Right cardiac atrium (tissue), 5 donors: ENCODE measurements around the gene PRTFDC1. TPM values are rescaled to one million over a fixed set of nuclear protein-coding genes. Genes with fewer than 3 reads are reported as not detected.

Source experiments
- ATAC-seq, 2 donors: fragments of 200-7000 bp; cut with Tn5 transposase; one replicate each; pipeline versions ENCODE4 v1.8.0 to v1.9.1; 2020; ENCODE audit warnings: moderate library complexity in 2 of 2, mild to moderate bottlenecking in 1 of 2
- DNase-seq, 3 donors: peaks; one replicate each; pipeline ENCODE4 v3.0.0-alpha.2; 2020
- H3K27ac ChIP-seq: one replicate; pipeline ENCODE4 v1.5.1; 2013; ENCODE audit warnings: mild to moderate bottlenecking, low read length, control low read depth, moderate library complexity
- H3K27me3 ChIP-seq: one replicate; pipeline ENCODE4 v1.6.1; 2013; ENCODE audit not compliant: control insufficient read depth, insufficient read depth
- H3K4me1 ChIP-seq: one replicate; pipeline ENCODE4 v1.6.1; 2013; ENCODE audit warnings: low read length; ENCODE audit not compliant: control insufficient read depth, insufficient read depth
- H3K4me3 ChIP-seq: one replicate; pipeline ENCODE4 v1.5.1; 2013; ENCODE audit warnings: low read length, control low read depth
- H3K9me3 ChIP-seq: one replicate; pipeline ENCODE4 v1.6.1; 2013; ENCODE audit warnings: low read length; ENCODE audit not compliant: control insufficient read depth
- whole genome bisulfite sequencing: extraction: QIAGEN DNeasy Blood & Tissue Kit; methylation state at CpG from one replicate; pipeline ENCODE4 v1.1.7; 2013; 5-methylcytosine and 5-hydroxymethylcytosine counted together
- intact Hi-C, 4 donors: fragments of 100-400 bp; cut with DNase I; formaldehyde crosslinking; loops; one replicate each; pipeline versions ENCODE4 v1.11.0 to v1.14.0; 2022 to 2023
- polyA plus RNA-seq: library from polyadenylated mRNA; stranded (reverse); fragments of 200-250 nt; gene quantifications from one replicate; pipeline ENCODE4 v1.2.3, GENCODE V29; 2013
- total RNA-seq, 4 donors: library from RNA; stranded (reverse); fragmentation: NEBNext Ultra II Directional; extraction: Animal tissue kit (Norgen Biotek cat#: 25700); gene quantifications; one replicate each; pipeline ENCODE4 v1.2.1, GENCODE V29; 2021
- donor health status: healthy with polysubstance abuse.
- donor health status: DM: no; HTN: yes; CAD: no.
- donor health status: DM: no; HTN: no; CAD: no.
- donor health status: DM: no; HTN: yes; CAD: no; lungs with severe emphysema.
- donor health status: DM: yes; HTN: yes; CAD: no.

Gene PRTFDC1
- total and polyA plus RNA-seq, 5 donors, result 7.6 to 11.2 (median 10.4) TPM

DNA sequence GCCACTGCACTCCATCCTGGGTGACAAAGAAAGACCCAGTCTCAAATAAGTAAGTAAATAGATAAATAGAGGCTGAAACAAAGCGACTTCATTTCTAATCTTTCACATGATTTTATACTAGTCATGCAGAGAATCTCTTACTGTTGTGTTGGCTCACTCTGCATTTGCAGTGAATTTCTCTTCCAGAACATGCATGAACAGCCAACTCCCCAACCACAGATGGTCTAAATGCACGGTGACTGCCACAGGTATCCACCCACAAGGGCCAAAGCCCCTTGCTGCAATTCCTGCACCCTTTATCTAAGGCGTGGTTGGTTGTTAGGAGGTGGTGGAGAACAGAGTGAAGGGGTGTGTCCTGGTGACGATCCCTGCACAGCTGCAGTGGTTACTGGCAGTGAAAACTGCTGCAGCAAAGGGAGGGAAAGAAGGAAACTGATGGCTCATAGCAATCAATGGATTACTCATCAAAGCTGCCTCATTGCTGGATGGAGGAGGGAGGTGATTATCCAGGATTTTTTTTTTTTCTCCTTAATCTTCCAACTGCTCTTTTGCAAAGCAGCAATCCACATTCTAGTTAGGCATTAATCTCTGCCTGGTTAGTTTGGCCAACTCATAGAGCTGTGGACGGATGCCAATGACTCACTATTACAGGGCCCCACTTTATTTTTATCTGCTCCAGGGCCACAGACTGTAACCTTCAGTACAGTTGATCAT is 50.6 kb downstream of the PRTFDC1 start:
- Histone ChIP-seq H3K4me3 (no peak overlapping the region), H3K27me3 (no peaks in the 10 kb centered on the region), H3K9me3 (no peaks in the 10 kb centered on the region), H3K4me1 (peaks cover 6% of the 10 kb centered on the region), H3K27ac (no peak overlapping the region)
- DNase-seq (peak; percentile 50 to 68 (median 53)), ATAC-seq (peak; percentile 80 to 87)
- WGBS, result 38% methylated on average over 5 of the region's 5 CpGs
- intact Hi-C loops, result no loop called here

DNA sequence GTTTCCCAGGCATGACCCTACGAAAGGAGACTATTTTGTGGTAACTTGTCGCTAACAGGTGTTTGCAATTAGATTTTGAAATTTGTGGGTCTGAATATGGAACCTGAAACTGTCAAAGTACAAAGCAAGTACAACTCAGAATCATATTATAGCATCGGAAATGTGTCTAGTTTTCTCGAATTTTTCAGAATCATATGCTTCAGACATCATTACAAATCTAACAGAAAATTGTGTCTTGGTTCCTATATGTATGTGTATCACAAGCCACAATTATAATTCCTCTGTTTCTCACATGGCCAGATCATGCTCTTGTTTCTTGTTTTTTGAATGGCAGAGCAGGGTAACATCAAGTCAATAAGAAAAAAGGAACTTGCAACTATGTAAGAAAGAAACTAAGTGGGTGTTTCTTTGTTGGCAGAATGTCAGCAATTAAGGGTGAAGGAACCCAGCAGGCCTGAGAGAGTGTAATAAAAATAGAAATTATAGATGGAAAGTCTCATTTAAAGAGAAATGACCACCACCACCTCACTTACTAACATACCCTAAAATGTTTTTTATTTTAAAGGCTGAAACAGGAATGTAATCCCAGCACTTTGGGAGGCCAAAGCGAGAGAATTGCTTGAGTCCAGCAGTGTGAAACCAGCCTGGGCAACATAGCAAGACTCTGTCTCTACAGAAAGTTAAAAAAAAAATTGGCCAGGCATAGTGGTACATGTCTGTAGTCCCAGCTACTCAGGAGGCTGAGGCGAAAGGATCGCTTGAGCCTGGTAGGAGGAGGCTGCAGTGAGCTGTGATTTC is 51.3 kb downstream of the PRTFDC1 start:
- ATAC-seq, result peak in 1 of 2 donors; percentile 60
- Histone ChIP-seq H3K4me1 (peaks cover 6% of the 10 kb centered on the region), H3K9me3 (no peaks in the 10 kb centered on the region), H3K27ac (peak overlapping the region; percentile 17), H3K4me3 (no peak overlapping the region), H3K27me3 (no peaks in the 10 kb centered on the region)
- intact Hi-C loops, result no loop called here
- 81% methylated on average over 7 of the region's 7 CpGs for WGBS
- no peak for DNase-seq

- peaks cover 6% of the 10 kb centered on the region for H3K4me1 ChIP-seq
- DNase-seq, result no peak
- H3K4me3 ChIP-seq, result no peak overlapping the region
- ATAC-seq, result no peak
- no peak overlapping the region for H3K27ac ChIP-seq
- H3K27me3 ChIP-seq, result no peaks in the 10 kb centered on the region
- WGBS, result 87% methylated on average over 2 of the region's 2 CpGs
- H3K9me3 ChIP-seq, result no peaks in the 10 kb centered on the region
- intact Hi-C loops, result no loop called here
These were observed 52.8 kb downstream of the PRTFDC1 start for GRCh38 chr10:24899571-24899970.

DNA sequence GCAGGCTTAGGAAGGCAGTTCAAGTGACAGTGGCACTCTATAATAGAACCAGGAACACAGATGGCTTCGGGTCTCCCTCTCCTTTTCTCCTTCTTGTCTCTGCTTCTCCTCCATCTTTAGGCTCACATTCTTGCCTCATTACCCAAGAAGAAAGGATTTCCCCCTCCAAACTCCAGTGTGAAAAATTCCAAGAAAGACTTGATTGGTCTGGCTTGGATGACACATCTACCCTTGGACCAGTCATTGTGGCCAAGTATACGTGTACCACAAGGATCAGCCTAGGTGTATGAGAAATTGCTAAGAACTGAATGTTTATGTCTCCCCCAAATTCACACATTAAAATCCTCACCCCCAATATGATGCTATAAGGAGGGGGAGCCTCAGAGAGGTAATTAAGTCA is 53.9 kb downstream of the PRTFDC1 start:
- no peak for ATAC-seq
- 91% methylated on average over 2 of the region's 2 CpGs for WGBS

DNA sequence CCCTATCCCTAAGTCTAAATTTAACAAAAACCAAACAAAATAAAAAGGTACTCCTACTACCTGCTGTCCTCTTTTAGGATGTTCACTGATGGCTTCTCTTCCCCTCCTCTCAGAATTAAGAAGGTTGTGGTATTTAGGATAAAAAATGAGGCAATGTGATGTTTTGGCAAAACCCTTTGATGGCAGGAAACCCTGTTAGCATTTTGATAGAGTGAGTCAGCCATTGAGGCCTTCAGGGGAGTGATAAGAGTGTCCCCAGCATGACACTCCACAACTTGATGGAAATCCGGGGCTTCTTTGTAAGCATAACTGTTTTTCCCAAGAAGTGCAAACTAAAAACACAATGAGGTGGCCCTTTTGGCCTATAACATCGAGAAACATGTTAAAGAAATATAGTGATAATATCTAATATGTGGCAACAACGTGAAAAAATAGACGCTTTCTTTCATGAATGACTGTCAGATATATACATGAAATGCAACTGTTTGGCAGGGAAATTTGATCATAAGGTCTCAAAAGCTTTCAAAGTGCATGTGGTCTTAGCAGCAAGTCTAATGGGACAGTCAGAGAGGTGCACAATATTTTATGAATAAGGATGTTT is 55.0 kb downstream of the PRTFDC1 start:
- H3K4me1 ChIP-seq, result peaks cover 6% of the 10 kb centered on the region
- ATAC-seq (peak in 1 of 2 donors; percentile 68), DNase-seq (no peak)
- intact Hi-C loops, result no loop called here
- H3K4me3 ChIP-seq, result no peak overlapping the region
- H3K27me3 ChIP-seq, result no peaks in the 10 kb centered on the region
- no peaks in the 10 kb centered on the region for H3K9me3 ChIP-seq
- no peak overlapping the region for H3K27ac ChIP-seq
- WGBS, result 46% methylated on average over 4 of the region's 4 CpGs

More for the DNA sequence above, 53.9 kb downstream of the PRTFDC1 start:
- Histone ChIP-seq H3K4me1 (peaks cover 6% of the 10 kb centered on the region), H3K27ac (no peak overlapping the region), H3K4me3 (no peak overlapping the region), H3K9me3 (no peaks in the 10 kb centered on the region), H3K27me3 (no peaks in the 10 kb centered on the region)
- DNase-seq, result no peak
- intact Hi-C loops, result no loop called here

DNA sequence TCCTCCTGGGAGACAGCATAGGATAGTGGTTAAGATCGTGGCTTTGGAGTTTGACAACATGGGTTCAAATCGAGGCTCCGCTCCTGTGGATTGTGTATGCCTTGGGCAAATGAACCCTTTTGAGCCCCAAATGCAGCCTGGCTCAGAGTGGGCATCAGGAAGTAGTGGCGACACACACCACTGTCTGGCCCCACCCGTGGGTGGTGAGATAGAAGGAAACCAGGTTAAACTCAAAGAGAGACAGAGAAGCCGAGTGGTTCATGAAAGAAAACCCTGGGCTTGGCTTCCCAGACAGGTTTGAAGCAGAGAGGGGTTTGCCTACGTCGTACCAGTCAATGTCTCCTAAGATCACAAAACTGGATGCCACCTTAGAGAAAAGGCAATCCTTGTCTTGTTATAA is 57.7 kb downstream of the PRTFDC1 start:
- ATAC-seq, result no peak
- H3K27me3 ChIP-seq, result no peaks in the 10 kb centered on the region
- no peaks in the 10 kb centered on the region for H3K4me1 ChIP-seq
- DNase-seq, result no peak
- no peaks in the 10 kb centered on the region for H3K9me3 ChIP-seq
- H3K27ac ChIP-seq, result no peak overlapping the region
- 89% methylated on average over 8 of the region's 8 CpGs for WGBS
- intact Hi-C loops, result no loop called here
- H3K4me3 ChIP-seq, result no peak overlapping the region

DNA sequence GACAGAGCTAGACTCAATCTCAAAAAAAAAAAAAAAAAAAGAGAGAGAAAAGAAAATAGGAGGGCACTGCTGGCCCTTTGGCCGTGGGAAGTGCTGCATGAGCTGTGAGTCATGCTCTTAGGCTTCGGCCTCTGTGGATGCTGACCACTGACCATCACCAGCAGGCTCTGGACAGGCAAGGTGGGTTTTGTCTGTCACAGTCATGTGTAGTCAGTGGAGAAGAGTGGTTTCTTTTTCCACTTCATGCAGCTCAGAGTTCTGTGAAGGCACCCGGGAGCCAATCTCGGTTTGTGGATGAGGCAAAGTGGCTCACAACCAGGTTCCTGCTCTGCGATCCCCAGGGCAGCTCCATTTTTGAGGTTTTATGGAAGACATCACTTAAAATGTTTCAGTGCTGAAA is 58.1 kb downstream of the PRTFDC1 start:
- H3K9me3 ChIP-seq, result no peaks in the 10 kb centered on the region
- intact Hi-C loops, result no loop called here
- H3K27me3 ChIP-seq, result no peaks in the 10 kb centered on the region
- H3K4me3 ChIP-seq, result no peak overlapping the region
- 85% methylated on average over 5 of the region's 5 CpGs for WGBS
- peak in 1 of 3 donors; percentile 59 for DNase-seq
- H3K4me1 ChIP-seq, result no peaks in the 10 kb centered on the region
- peak; percentile 52 to 60 for ATAC-seq
- H3K27ac ChIP-seq, result no peak overlapping the region

- 98% methylated on average over 2 of the region's 2 CpGs for WGBS
- H3K4me1 ChIP-seq, result no peaks in the 10 kb centered on the region
- no peaks in the 10 kb centered on the region for H3K27me3 ChIP-seq
- ATAC-seq (no peak), DNase-seq (no peak)
- H3K27ac ChIP-seq, result no peak overlapping the region
- intact Hi-C loops, result no loop called here
- H3K4me3 ChIP-seq, result no peak overlapping the region
- no peaks in the 10 kb centered on the region for H3K9me3 ChIP-seq
These were observed 59.3 kb downstream of the PRTFDC1 start for GRCh38 chr10:24893127-24893526.

DNA sequence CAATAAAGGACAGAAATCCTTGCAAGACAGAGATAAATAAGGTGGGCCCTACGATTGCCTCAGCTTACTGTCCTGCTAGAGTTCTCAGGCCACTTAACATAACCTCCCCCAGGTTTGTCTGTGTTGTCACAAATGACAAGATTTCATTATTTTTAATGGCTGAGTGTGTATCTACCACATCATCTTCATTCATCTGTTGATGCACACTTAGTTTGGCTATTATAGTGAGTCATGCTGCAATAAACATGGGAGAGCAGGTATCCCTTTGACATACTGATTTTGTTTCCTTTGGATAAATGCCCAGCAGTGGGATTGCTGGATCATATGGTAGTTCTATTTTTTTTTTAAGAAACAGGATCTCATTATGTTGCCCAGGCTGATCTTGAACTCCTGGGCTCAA is 60.6 kb downstream of the PRTFDC1 start:
- no peaks in the 10 kb centered on the region for H3K9me3 ChIP-seq
- no peak for DNase-seq
- WGBS, result 95% methylated on average over 1 of the region's 1 CpG
- no peaks in the 10 kb centered on the region for H3K27me3 ChIP-seq
- intact Hi-C loops, result no loop called here
- H3K27ac ChIP-seq, result no peak overlapping the region
- ATAC-seq, result no peak
- H3K4me3 ChIP-seq, result no peak overlapping the region
- H3K4me1 ChIP-seq, result no peaks in the 10 kb centered on the region

DNA sequence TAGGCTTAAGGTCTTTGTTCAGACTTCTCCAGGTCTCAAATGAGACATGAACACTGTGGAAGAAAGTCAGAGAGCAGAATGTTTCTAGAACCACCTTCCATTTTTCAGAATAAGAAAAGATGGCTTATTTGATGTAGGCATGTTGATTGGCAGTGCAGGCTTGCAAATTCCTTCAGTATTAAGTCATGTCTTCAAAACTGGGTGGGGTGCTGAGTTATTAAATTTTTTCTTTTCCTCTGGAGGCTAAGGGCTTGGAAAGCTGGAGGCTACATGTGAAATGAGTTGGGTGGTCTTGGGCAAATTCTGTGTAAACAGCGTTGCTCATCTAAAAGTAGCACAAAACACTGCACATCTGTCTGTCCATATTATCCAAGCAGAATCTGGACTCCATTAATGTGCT is 62.8 kb downstream of the PRTFDC1 start:
- Histone ChIP-seq H3K4me1 (no peaks in the 10 kb centered on the region), H3K4me3 (no peak overlapping the region), H3K27me3 (no peaks in the 10 kb centered on the region), H3K27ac (no peak overlapping the region), H3K9me3 (no peaks in the 10 kb centered on the region)
- DNase-seq (no peak), ATAC-seq (no peak)
- WGBS, result 53% methylated on average over 1 of the region's 1 CpG
- intact Hi-C loops, result no loop called here

DNA sequence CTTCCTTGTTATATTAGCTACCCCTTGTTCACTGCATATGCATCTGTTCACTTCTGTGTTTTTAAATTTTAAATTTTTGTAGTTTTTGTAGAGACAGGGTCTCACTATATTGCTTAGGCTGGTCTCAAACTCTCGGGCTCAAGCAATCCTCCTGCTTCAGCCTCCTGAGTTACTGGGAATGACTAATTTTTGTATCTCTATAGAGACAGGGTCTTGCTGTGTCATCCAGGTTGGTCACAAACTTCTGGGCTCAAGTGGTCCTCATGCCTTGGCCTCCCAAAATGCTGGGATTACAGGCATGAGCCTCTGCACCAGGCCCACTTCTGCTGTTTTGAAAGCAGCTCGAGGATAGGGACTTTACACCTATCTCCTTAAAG is 64.6 kb downstream of the PRTFDC1 start:
- H3K4me3 ChIP-seq, result no peak overlapping the region
- no peak for ATAC-seq
- no peaks in the 10 kb centered on the region for H3K4me1 ChIP-seq
- intact Hi-C loops, result no loop called here
- no peaks in the 10 kb centered on the region for H3K9me3 ChIP-seq
- no peak for DNase-seq
- 96% methylated on average over 2 of the region's 2 CpGs for WGBS
- H3K27ac ChIP-seq, result no peak overlapping the region
- H3K27me3 ChIP-seq, result no peaks in the 10 kb centered on the region
